Astrocyte (in vitro differentiated cells and primary cell): ENCODE measurements around the gene FA2H. TPM values are rescaled to one million over a fixed set of nuclear protein-coding genes. Genes with fewer than 3 reads are reported as not detected.

Source experiments
- DNase-seq: peaks from one replicate; pipeline ENCODE4 v3.0.0-alpha.2; 2010; ENCODE audit warnings: low read depth
- FAIRE-seq: peaks from 2 replicates; lab custom pipeline; 2011; peaks lifted over from hg19 to GRCh38; lab: Jason Lieb, UNC
- H2AFZ ChIP-seq: 2 replicates; pipeline ENCODE4 v1.6.0; 2012; ENCODE audit warnings: low read depth, low read length, inconsistent platforms
- H3K27ac ChIP-seq: 2 replicates; pipeline ENCODE4 v1.5.1; 2011; ENCODE audit warnings: low read depth, low read length, inconsistent platforms
- H3K27me3 ChIP-seq: 2 replicates; pipeline ENCODE4 v1.6.0; 2011; ENCODE audit warnings: low read length, inconsistent platforms; ENCODE audit not compliant: insufficient read depth
- H3K36me3 ChIP-seq: 2 replicates; pipeline ENCODE4 v1.5.1; 2011; ENCODE audit warnings: low read length, inconsistent platforms; ENCODE audit not compliant: insufficient read depth
- H3K4me1 ChIP-seq: 2 replicates; pipeline ENCODE4 v1.5.1; 2011; ENCODE audit warnings: low read length, inconsistent platforms; ENCODE audit not compliant: insufficient read depth
- H3K4me2 ChIP-seq: 2 replicates; pipeline ENCODE4 v1.6.0; 2012; ENCODE audit warnings: low read length, inconsistent platforms
- H3K4me3 ChIP-seq: 2 replicates; pipeline ENCODE4 v1.5.1; 2011; ENCODE audit warnings: low read depth, mild to moderate bottlenecking, low read length, inconsistent platforms; ENCODE audit not compliant: insufficient read depth
- H3K79me2 ChIP-seq: 2 replicates; pipeline ENCODE4 v1.6.0; 2012; ENCODE audit warnings: mild to moderate bottlenecking, low read length, inconsistent platforms; ENCODE audit not compliant: insufficient read depth
- H3K9ac ChIP-seq: 2 replicates; pipeline ENCODE4 v1.6.0; 2012; ENCODE audit warnings: mild to moderate bottlenecking, low read length, inconsistent platforms
- H3K9me3 ChIP-seq: 2 replicates; pipeline ENCODE4 v1.5.1; 2012; ENCODE audit warnings: low read depth, mild to moderate bottlenecking, low read length, inconsistent platforms; ENCODE audit not compliant: insufficient read depth
- H4K20me1 ChIP-seq: 2 replicates; pipeline ENCODE4 v1.6.0; 2012; ENCODE audit warnings: low read length, inconsistent platforms; ENCODE audit not compliant: insufficient read depth
- H3K27ac Mint-ChIP-seq: one replicate; pipeline ENCODE4 v1.8.0; 2021; ENCODE audit warnings: mild to moderate bottlenecking, mixed read lengths; ENCODE audit not compliant: unreplicated experiment
- H3K27me3 Mint-ChIP-seq: one replicate; pipeline ENCODE4 v1.8.0; 2021; ENCODE audit warnings: low read depth, mixed read lengths; ENCODE audit not compliant: unreplicated experiment
- H3K36me3 Mint-ChIP-seq: one replicate; pipeline ENCODE4 v1.8.0; 2021; ENCODE audit warnings: low read depth, mixed read lengths; ENCODE audit not compliant: unreplicated experiment
- H3K4me1 Mint-ChIP-seq: one replicate; pipeline ENCODE4 v1.8.0; 2021; ENCODE audit warnings: low read depth, mixed read lengths; ENCODE audit not compliant: unreplicated experiment
- H3K4me3 Mint-ChIP-seq: one replicate; pipeline ENCODE4 v1.8.0; 2021; ENCODE audit warnings: mild to moderate bottlenecking, moderate library complexity, mixed read lengths; ENCODE audit not compliant: unreplicated experiment
- H3K9me3 Mint-ChIP-seq: one replicate; pipeline ENCODE4 v1.8.0; 2021; ENCODE audit warnings: mild to moderate bottlenecking, mixed read lengths; ENCODE audit not compliant: unreplicated experiment
- EZH2 ChIP-seq: IDR thresholded peaks from 2 replicates; pipeline ENCODE4 v1.6.1; 2012; ENCODE audit warnings: mild to moderate bottlenecking, low read length, inconsistent platforms; ENCODE audit not compliant: insufficient read depth
- total RNA-seq: library from RNA; stranded (reverse); gene quantifications from 2 replicates; pipeline ENCODE4 v1.2.1, GENCODE V29; 2021
- TF ChIP-seq, protein P1 (sequence below): IDR thresholded peaks from 2 replicates; pipeline ENCODE4 v1.5.1; 2011; ENCODE audit warnings: low read depth, mild to moderate bottlenecking, inconsistent platforms, low read length, moderate library complexity; ENCODE audit not compliant: insufficient read depth

The FA2H gene
- total RNA-seq, 1 donor from 2014 or later = 0.14 TPM

DNA sequence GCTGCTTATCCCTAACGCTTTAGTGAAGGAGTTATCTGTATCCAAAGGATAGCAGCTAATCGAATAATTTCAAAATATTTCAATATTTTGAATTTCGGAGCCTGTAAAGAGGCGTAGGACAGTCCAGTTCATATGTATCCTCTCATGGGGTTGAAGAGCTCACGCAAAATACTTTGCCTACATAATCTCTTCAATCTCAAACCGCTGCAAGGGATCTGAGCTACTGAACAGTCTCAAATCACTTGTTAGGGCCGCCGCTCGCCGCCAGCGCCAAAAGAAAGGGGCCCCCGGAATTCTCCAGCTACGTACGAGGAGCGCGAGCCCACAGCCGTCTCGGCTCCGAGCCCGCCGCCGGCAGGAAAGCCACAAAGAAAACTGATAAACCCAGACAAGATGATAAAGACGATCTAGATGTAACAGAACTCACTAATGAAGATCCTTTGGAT, 107.3 kb downstream of the FA2H start:
- H3K4me1 ChIP-seq = no peaks in the 10 kb centered on the region
- peaks cover 4% of the 10 kb centered on the region for H3K36me3 Mint-ChIP-seq
- H3K9me3 Mint-ChIP-seq = no peaks in the 10 kb centered on the region
- no peaks in the 10 kb centered on the region for H3K27me3 ChIP-seq
- H3K9me3 ChIP-seq = no peaks in the 10 kb centered on the region
- FAIRE-seq = no peak
- TF ChIP-seq EZH2 = no peak
- TF ChIP-seq, protein P1, sequence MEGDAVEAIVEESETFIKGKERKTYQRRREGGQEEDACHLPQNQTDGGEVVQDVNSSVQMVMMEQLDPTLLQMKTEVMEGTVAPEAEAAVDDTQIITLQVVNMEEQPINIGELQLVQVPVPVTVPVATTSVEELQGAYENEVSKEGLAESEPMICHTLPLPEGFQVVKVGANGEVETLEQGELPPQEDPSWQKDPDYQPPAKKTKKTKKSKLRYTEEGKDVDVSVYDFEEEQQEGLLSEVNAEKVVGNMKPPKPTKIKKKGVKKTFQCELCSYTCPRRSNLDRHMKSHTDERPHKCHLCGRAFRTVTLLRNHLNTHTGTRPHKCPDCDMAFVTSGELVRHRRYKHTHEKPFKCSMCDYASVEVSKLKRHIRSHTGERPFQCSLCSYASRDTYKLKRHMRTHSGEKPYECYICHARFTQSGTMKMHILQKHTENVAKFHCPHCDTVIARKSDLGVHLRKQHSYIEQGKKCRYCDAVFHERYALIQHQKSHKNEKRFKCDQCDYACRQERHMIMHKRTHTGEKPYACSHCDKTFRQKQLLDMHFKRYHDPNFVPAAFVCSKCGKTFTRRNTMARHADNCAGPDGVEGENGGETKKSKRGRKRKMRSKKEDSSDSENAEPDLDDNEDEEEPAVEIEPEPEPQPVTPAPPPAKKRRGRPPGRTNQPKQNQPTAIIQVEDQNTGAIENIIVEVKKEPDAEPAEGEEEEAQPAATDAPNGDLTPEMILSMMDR = no peak
- peak overlapping the region; percentile 95 for H3K4me2 ChIP-seq
- no peak overlapping the region for H3K27ac Mint-ChIP-seq
- peaks cover 6% of the 10 kb centered on the region for H3K4me1 Mint-ChIP-seq
- H2AFZ ChIP-seq = peak overlapping the region; percentile 93
- peak; percentile 18 for DNase-seq
- H3K27me3 Mint-ChIP-seq = peaks cover 3% of the 10 kb centered on the region
- H3K4me3 ChIP-seq = peak overlapping the region; percentile 81
- peak overlapping the region; percentile 90 for H3K4me3 Mint-ChIP-seq
- peaks cover 10% of the 10 kb centered on the region for H3K36me3 ChIP-seq
- peak overlapping the region; percentile 51 for H3K27ac ChIP-seq
- peaks cover 45% of the 10 kb centered on the region for H3K79me2 ChIP-seq
- peak overlapping the region; percentile 77 for H3K9ac ChIP-seq
- H4K20me1 ChIP-seq = peaks cover 12% of the 10 kb centered on the region

DNA sequence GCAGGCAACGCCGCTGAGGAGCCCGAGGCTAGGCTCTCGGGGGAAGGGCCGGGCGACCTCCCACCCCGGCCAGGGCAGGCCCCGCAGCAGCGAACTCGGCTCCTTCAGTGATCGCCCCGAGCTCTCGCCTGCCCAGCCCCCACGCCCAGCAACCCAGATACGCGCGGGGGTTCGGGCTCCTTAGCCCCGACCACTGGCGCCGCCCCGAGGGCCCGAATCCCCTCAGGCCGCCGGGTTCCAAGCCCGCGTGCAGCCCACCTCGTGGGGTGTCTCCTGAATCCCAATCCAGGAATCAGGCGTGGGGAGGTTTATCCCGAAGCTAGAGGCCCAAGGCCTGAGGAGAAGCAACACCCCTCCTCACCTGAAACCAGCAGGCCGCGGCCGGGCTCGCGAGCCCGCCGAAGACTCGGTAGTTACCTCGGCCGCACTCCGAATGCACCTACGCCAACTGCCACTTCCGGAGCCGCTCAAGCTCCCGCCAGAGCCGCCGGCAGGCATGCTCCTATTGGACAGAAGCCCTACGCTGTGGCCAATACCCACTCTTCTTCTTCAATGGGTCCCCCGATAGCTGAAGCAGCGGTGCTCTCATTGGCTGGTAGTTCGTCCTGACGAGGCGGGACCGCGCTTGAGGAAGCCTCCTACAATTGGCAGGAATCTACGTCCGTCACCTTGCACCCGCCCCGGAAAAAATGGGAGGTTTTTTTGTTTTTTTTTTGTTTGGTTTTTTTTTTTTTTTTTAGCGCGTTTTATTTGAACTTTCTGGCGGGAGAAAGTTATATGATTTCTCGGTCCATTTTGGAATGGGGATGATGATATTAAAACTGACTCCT, 108.0 kb downstream of the FA2H start, which contains the start of gene RFWD3:
RFWD3 (minus strand) TSS at position 453 of the 830 bp plus-strand sequence. CDS start 5,428 bp downstream, outside the sequence.
- Histone ChIP-seq H3K36me3 (peaks cover 10% of the 10 kb centered on the region), H3K4me1 (no peaks in the 10 kb centered on the region), H4K20me1 (peaks cover 14% of the 10 kb centered on the region), H2AFZ (peak within 1 kb of the TSS; percentile 93), H3K9me3 (no peaks in the 10 kb centered on the region), H3K27me3 (no peaks in the 10 kb centered on the region), H3K9ac (peak within 1 kb of the TSS; percentile 88), H3K79me2 (peaks cover 51% of the 10 kb centered on the region), H3K27ac (peak within 1 kb of the TSS; percentile 73), H3K4me2 (peak within 1 kb of the TSS; percentile 95), H3K4me3 (peak within 1 kb of the TSS; percentile 81)
- Mint-ChIP-seq H3K36me3 (peaks cover 6% of the 10 kb centered on the region), H3K27me3 (no peaks in the 10 kb centered on the region), H3K4me3 (peak within 1 kb of the TSS; percentile 90), H3K9me3 (no peaks in the 10 kb centered on the region), H3K27ac (peak within 1 kb of the TSS; percentile 66), H3K4me1 (peaks cover 6% of the 10 kb centered on the region)
- no peak for TF ChIP-seq EZH2
- TF ChIP-seq, protein P1 = no peak
- DNase-seq (peak; percentile 96), FAIRE-seq (no peak)

DNA sequence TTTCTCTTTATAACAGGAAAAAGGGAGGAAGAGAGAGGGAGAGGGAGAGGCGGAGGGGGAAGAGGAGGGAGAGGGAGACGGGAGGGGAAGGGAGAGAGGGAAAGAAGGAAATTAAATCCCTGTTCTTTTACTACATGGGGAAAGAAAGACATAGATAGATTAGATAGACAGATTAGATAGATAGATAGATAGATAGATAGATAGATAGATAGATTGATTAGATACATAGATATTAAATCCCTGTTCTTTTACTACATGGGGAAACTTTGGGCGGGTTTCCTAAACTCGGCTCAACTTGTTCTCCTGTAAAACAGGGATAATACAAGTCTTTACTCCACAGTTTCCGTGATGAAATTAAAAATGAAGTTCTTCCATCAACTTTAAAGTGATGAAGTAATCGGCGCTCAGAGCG, 108.6 kb downstream of the FA2H start:
- Mint-ChIP-seq H3K36me3 (peaks cover 8% of the 10 kb centered on the region), H3K9me3 (no peaks in the 10 kb centered on the region), H3K4me1 (peaks cover 6% of the 10 kb centered on the region), H3K27ac (no peak overlapping the region), H3K27me3 (no peaks in the 10 kb centered on the region), H3K4me3 (peak overlapping the region; percentile 90)
- Histone ChIP-seq H3K4me1 (no peaks in the 10 kb centered on the region), H3K4me3 (peak overlapping the region; percentile 81), H2AFZ (no peak overlapping the region), H3K4me2 (peak overlapping the region; percentile 89), H3K27ac (peak overlapping the region; percentile 73), H3K79me2 (peaks cover 57% of the 10 kb centered on the region), H3K9me3 (no peaks in the 10 kb centered on the region), H3K36me3 (peaks cover 13% of the 10 kb centered on the region), H3K9ac (peak overlapping the region; percentile 88), H4K20me1 (peaks cover 15% of the 10 kb centered on the region), H3K27me3 (no peaks in the 10 kb centered on the region)
- FAIRE-seq = no peak
- DNase-seq = no peak
- TF ChIP-seq, protein P1 = no peak
- TF ChIP-seq EZH2 = no peak
